ENCODE measurements around the gene ZSCAN25.
"Not testable (repeated sequence)": the region's sequence is repeated elsewhere in the genome, so short reads cannot be mapped to it uniquely, and the experiment has no call there.

The ZSCAN25 gene

GRCh38 chr7:99617192-99617781 is 541 bp downstream of the ZSCAN25 start:
- no peak for DNase-seq (ENCODE audit: low read depth, low spot score)

- DNase-seq (ENCODE audit: low read depth, low spot score) = peak; percentile 49
Observed at GRCh38 chr7:99618726-99619125, 2.0 kb downstream of the ZSCAN25 start.

- DNase-seq (ENCODE audit: low read depth, low spot score) = no peak
Observed at GRCh38 chr7:99619571-99620130, 2.9 kb downstream of the ZSCAN25 start.

GRCh38 chr7:99621271-99621670 is 4.5 kb downstream of the ZSCAN25 start:
- no peak for DNase-seq (ENCODE audit: low read depth, low spot score)

- no peak for DNase-seq (ENCODE audit: low read depth, low spot score)
Observed at GRCh38 chr7:99622596-99622995, 5.8 kb downstream of the ZSCAN25 start.

- no peak for DNase-seq (ENCODE audit: low read depth, low spot score)
Observed at GRCh38 chr7:99623091-99623693, 6.4 kb downstream of the ZSCAN25 start.

- DNase-seq (ENCODE audit: low read depth, low spot score) = no peak
Observed at GRCh38 chr7:99623702-99624447, 7.1 kb downstream of the ZSCAN25 start.

- no peak for DNase-seq (ENCODE audit: low read depth, low spot score)
Observed at GRCh38 chr7:99624484-99624883, 7.7 kb downstream of the ZSCAN25 start.

- DNase-seq (ENCODE audit: low read depth, low spot score) = no peak
Observed at GRCh38 chr7:99625321-99625720, 8.6 kb downstream of the ZSCAN25 start.

GRCh38 chr7:99625961-99626360 is 9.2 kb downstream of the ZSCAN25 start:
- DNase-seq (ENCODE audit: low read depth, low spot score) = no peak

GRCh38 chr7:99626661-99627060 is 9.9 kb downstream of the ZSCAN25 start:
- no peak for DNase-seq (ENCODE audit: low read depth, low spot score)

GRCh38 chr7:99627513-99627912 is 10.8 kb downstream of the ZSCAN25 start:
- DNase-seq (ENCODE audit: low read depth, low spot score) = no peak

- DNase-seq (ENCODE audit: low read depth, low spot score) = peak; percentile 32
Observed at GRCh38 chr7:99628471-99629465, 12.0 kb downstream of the ZSCAN25 start.

GRCh38 chr7:99629643-99630042 is 12.9 kb downstream of the ZSCAN25 start:
- no peak for DNase-seq (ENCODE audit: low read depth, low spot score)

GRCh38 chr7:99631295-99632109 is 14.8 kb downstream of the ZSCAN25 start:
- DNase-seq (ENCODE audit: low read depth, low spot score) = peak; percentile 79

GRCh38 chr7:99637414-99637813 is 20.7 kb downstream of the ZSCAN25 start:
- not testable (repeated sequence) for DNase-seq (ENCODE audit: low read depth, low spot score)

GRCh38 chr7:99638731-99639130 is 22.0 kb downstream of the ZSCAN25 start:
- no peak for DNase-seq (ENCODE audit: low read depth, low spot score)

- DNase-seq (ENCODE audit: low read depth, low spot score) = peak; percentile 40
Observed at GRCh38 chr7:99639267-99639666, 22.5 kb downstream of the ZSCAN25 start.

GRCh38 chr7:99642027-99642426 is 25.3 kb downstream of the ZSCAN25 start:
- DNase-seq (ENCODE audit: low read depth, low spot score) = no peak

GRCh38 chr7:99643464-99643863 is 26.7 kb downstream of the ZSCAN25 start:
- no peak for DNase-seq (ENCODE audit: low read depth, low spot score)

- no peak for DNase-seq (ENCODE audit: low read depth, low spot score)
Observed at GRCh38 chr7:99644431-99644830, 27.7 kb downstream of the ZSCAN25 start.
